Epithelial cell of esophagus (primary cell): ENCODE measurements around the gene DNAAF8.
A peak's percentile ranks its signal among the peaks of the same experiment; 100 is the strongest.

ENCODE experiments used
- DNase-seq: peaks from one replicate; pipeline ENCODE4 v3.0.0; 2010; ENCODE audit warnings: low read depth
- H3K4me3 ChIP-seq: 2 replicates; pipeline ENCODE4 v1.5.1; 2011; ENCODE audit warnings: mild to moderate bottlenecking, low read length, control low read depth
- CTCF ChIP-seq: IDR thresholded peaks from 2 replicates; pipeline ENCODE4 v1.5.1; 2011; ENCODE audit warnings: low read depth, mild to moderate bottlenecking, low read length, control low read depth, inconsistent platforms; ENCODE audit not compliant: insufficient read depth; ENCODE audit errors: missing control alignments

DNAAF8 gene

GRCh38 chr16:4734063-4734729, at the start of gene DNAAF8, which contains the start of gene ANKS3:
Gene DNAAF8 (plus strand): TSS chr16:4734537. CDS start chr16:4736515, 1,978 bp downstream.
Gene ANKS3 (minus strand): TSS chr16:4734271. CDS start chr16:4730149, 4,122 bp downstream.
- H3K4me3 ChIP-seq: peak within 1 kb of the TSS; percentile 84
- TF ChIP-seq CTCF: no peak
- peak; percentile 99 for DNase-seq

- no peak overlapping the region for H3K4me3 ChIP-seq
- TF ChIP-seq CTCF: no peak
- DNase-seq: peak; percentile 47
Measured at GRCh38 chr16:4684763-4685162, 49.6 kb upstream of the DNAAF8 start.

- no peak for TF ChIP-seq CTCF
Measured at GRCh38 chr16:4685292-4685691, 49.0 kb upstream of the DNAAF8 start.

GRCh38 chr16:4685776-4686496, 48.4 kb upstream of the DNAAF8 start:
- no peak overlapping the region for H3K4me3 ChIP-seq
- no peak for DNase-seq
- TF ChIP-seq CTCF: no peak

More at GRCh38 chr16:4685292-4685691, 49.0 kb upstream of the DNAAF8 start:
- DNase-seq: no peak
- H3K4me3 ChIP-seq: no peak overlapping the region

GRCh38 chr16:4686497-4687210, 47.7 kb upstream of the DNAAF8 start:
- no peak for TF ChIP-seq CTCF
- H3K4me3 ChIP-seq: no peak overlapping the region
- DNase-seq: no peak

GRCh38 chr16:4687416-4687815, 46.9 kb upstream of the DNAAF8 start:
- no peak for DNase-seq
- H3K4me3 ChIP-seq: no peak overlapping the region
- TF ChIP-seq CTCF: no peak
